ENCODE data around the gene ARMC5. TPM values are rescaled to one million over a fixed set of nuclear protein-coding genes. Genes with fewer than 3 reads are reported as not detected.

The ARMC5 gene
- total RNA-seq, 1 experiment from 2014 or later, result 11.8 TPM

DNA sequence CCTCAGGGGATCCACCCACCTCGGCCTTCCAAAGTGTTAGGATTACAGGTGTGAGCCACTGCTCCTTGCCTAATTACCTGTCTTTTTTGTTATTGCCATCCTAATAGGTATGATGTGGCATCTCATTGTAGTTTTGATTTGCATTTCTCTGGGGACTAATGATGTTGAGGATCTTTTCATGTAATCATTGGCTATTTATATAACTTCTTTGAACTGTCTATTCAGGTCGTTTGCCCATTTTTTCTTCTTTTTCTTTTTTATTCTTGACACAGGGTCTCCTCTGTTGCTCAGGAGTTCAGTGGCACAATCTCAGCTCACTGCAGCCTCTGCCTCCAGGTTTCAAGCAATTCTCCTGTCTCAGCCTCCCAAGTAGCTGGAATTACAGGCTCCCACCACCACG lies 11.3 kb downstream of the ARMC5 start:
- Histone ChIP-seq H3K4me2 (ENCODE audit: low read length) (no peak overlapping the region), H3K4me1 (ENCODE audit: control insufficient read depth in 1 of 2, insufficient read depth in 2 of 2, low read length in 2 of 2) (peaks cover 9 to 20% of the 10 kb centered on the region in 2 experiments), H2AFZ (ENCODE audit: low read depth, low read length, poor library complexity, severe bottlenecking) (no peak overlapping the region), H4K20me1 (ENCODE audit: insufficient read depth) (no peaks in the 10 kb centered on the region), H3K27ac (ENCODE audit: low read depth, low read length) (no peak overlapping the region), H3K9me3 (ENCODE audit: control insufficient read depth in 1 of 2, insufficient read depth in 1 of 2, low read depth in 1 of 2, low read length in 2 of 2) (no peaks in the 10 kb centered on the region), H3K9me2 (ENCODE audit: insufficient read depth) (no peaks in the 10 kb centered on the region), H3K4me3 (replicated peaks in 1 of 2; ENCODE audit: low read depth in 1 of 2, low read length in 2 of 2) (no peak overlapping the region), H3K79me2 (ENCODE audit: insufficient read depth, low read length) (no peaks in the 10 kb centered on the region), H3K27me3 (ENCODE audit: insufficient read depth, low read length) (no peaks in the 10 kb centered on the region), H3K9ac (ENCODE audit: low read length) (no peak overlapping the region), H3K36me3 (ENCODE audit: control insufficient read depth in 1 of 2, insufficient read depth in 2 of 2, low read length in 2 of 2) (no peaks in the 10 kb centered on the region)
- TF ChIP-seq EGR1 (IDR thresholded peaks at IDR 0.05; ENCODE audit: low read depth) (no peak), SP1 (IDR thresholded peaks at IDR 0.05; ENCODE audit: low read depth) (no peak), POLR2AphosphoS5 (IDR thresholded peaks at IDR 0.05; ENCODE audit: low read depth, low read length) (no peak), POLR2A (IDR thresholded peaks at IDR 0.05; ENCODE audit: borderline replicate concordance, extremely low read depth, insufficient read depth, insufficient read length) (no peak), FOSL1 (IDR thresholded peaks at IDR 0.05; ENCODE audit: low read depth) (no peak), ELF1 (IDR thresholded peaks at IDR 0.05; ENCODE audit: borderline replicate concordance, low read depth) (no peak), ZFX (IDR thresholded peaks at IDR 0.05) (no peak), ZNF274 (IDR thresholded peaks at IDR 0.05; ENCODE audit: low read depth, low read length) (no peak)
- TF ChIP-seq, protein P1, sequence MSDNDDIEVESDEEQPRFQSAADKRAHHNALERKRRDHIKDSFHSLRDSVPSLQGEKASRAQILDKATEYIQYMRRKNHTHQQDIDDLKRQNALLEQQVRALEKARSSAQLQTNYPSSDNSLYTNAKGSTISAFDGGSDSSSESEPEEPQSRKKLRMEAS (IDR thresholded peaks at IDR 0.05), result no peak
- TF ChIP-seq, protein P2, sequence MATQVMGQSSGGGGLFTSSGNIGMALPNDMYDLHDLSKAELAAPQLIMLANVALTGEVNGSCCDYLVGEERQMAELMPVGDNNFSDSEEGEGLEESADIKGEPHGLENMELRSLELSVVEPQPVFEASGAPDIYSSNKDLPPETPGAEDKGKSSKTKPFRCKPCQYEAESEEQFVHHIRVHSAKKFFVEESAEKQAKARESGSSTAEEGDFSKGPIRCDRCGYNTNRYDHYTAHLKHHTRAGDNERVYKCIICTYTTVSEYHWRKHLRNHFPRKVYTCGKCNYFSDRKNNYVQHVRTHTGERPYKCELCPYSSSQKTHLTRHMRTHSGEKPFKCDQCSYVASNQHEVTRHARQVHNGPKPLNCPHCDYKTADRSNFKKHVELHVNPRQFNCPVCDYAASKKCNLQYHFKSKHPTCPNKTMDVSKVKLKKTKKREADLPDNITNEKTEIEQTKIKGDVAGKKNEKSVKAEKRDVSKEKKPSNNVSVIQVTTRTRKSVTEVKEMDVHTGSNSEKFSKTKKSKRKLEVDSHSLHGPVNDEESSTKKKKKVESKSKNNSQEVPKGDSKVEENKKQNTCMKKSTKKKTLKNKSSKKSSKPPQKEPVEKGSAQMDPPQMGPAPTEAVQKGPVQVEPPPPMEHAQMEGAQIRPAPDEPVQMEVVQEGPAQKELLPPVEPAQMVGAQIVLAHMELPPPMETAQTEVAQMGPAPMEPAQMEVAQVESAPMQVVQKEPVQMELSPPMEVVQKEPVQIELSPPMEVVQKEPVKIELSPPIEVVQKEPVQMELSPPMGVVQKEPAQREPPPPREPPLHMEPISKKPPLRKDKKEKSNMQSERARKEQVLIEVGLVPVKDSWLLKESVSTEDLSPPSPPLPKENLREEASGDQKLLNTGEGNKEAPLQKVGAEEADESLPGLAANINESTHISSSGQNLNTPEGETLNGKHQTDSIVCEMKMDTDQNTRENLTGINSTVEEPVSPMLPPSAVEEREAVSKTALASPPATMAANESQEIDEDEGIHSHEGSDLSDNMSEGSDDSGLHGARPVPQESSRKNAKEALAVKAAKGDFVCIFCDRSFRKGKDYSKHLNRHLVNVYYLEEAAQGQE (IDR thresholded peaks at IDR 0.05; ENCODE audit: low read depth), result no peak
- TF ChIP-seq, protein P3, sequence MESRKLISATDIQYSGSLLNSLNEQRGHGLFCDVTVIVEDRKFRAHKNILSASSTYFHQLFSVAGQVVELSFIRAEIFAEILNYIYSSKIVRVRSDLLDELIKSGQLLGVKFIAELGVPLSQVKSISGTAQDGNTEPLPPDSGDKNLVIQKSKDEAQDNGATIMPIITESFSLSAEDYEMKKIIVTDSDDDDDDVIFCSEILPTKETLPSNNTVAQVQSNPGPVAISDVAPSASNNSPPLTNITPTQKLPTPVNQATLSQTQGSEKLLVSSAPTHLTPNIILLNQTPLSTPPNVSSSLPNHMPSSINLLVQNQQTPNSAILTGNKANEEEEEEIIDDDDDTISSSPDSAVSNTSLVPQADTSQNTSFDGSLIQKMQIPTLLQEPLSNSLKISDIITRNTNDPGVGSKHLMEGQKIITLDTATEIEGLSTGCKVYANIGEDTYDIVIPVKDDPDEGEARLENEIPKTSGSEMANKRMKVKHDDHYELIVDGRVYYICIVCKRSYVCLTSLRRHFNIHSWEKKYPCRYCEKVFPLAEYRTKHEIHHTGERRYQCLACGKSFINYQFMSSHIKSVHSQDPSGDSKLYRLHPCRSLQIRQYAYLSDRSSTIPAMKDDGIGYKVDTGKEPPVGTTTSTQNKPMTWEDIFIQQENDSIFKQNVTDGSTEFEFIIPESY (IDR thresholded peaks at IDR 0.05; ENCODE audit: extremely low read depth, insufficient replicate concordance, low read length), result no peak
- TF ChIP-seq, protein P4, sequence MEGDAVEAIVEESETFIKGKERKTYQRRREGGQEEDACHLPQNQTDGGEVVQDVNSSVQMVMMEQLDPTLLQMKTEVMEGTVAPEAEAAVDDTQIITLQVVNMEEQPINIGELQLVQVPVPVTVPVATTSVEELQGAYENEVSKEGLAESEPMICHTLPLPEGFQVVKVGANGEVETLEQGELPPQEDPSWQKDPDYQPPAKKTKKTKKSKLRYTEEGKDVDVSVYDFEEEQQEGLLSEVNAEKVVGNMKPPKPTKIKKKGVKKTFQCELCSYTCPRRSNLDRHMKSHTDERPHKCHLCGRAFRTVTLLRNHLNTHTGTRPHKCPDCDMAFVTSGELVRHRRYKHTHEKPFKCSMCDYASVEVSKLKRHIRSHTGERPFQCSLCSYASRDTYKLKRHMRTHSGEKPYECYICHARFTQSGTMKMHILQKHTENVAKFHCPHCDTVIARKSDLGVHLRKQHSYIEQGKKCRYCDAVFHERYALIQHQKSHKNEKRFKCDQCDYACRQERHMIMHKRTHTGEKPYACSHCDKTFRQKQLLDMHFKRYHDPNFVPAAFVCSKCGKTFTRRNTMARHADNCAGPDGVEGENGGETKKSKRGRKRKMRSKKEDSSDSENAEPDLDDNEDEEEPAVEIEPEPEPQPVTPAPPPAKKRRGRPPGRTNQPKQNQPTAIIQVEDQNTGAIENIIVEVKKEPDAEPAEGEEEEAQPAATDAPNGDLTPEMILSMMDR (IDR thresholded peaks at IDR 0.05 in 2 of 3, conservative IDR thresholded peaks at IDR 0.05 in 1 of 3; ENCODE audit: borderline replicate concordance in 1 of 3, insufficient read depth in 1 of 3, low read depth in 2 of 3, low read length in 2 of 3), result no peak
- RAD21 ChIA-PET (ENCODE audit: low non-redundant PET in 1 of 2, low total read pairs in 2 of 2, uncharacterized antibody in 2 of 2, unreplicated experiment in 2 of 2), result no interaction called here
- no peak for ATAC-seq
- intact Hi-C loops (cut with micrococcal nuclease), result loop anchor here (5.0 kb wide), 1 partner anchor 227 kb away; no protein-coding TSS in a partner anchor
- POLR2A ChIA-PET, result interaction anchor here (1.2 kb wide), 1 partner anchor 15 kb away, joined by 3 read pairs; no protein-coding TSS in a partner anchor
- CTCF ChIA-PET, result no interaction called here
- BruUV-seq (replicated peaks), result no TSS peak
- no peak for DNase-seq (ENCODE audit: low read depth, low spot score)

All from HCT116 (cell line).